Gastroesophageal sphincter (tissue), 3 donors: Measurements from ENCODE around the gene CIAO3.
A peak's percentile ranks its signal among the peaks of the same experiment; 100 is the strongest.

Experiments used
- POLR2A ChIP-seq, 2 donors: fragments of 450-650 bp; IDR thresholded peaks; one replicate each; pipeline ENCODE4 v1.6.1; 2017; ENCODE audit warnings: antibody characterized with exemption in 2 of 2, mild to moderate bottlenecking in 2 of 2, moderate library complexity in 1 of 2
- POLR2AphosphoS5 ChIP-seq: sonication (generic); formaldehyde crosslinking; IDR thresholded peaks from one replicate; pipeline ENCODE4 v1.6.1; 2017; ENCODE audit warnings: antibody characterized with exemption
- TF ChIP-seq, protein P1 (sequence below), 4 experiments: fragments of 200-600 bp in 2 of 4; fragments of 450-650 bp in 2 of 4; sonication (generic) in 1 of 4; IDR thresholded peaks; one replicate each; pipeline ENCODE4 v1.5.1; 2017 to 2019; ENCODE audit warnings: antibody characterized with exemption in 4 of 4, mild to moderate bottlenecking in 2 of 4, moderate library complexity in 2 of 4

- TF ChIP-seq POLR2AphosphoS5 (peak; percentile 53), POLR2A (IDR thresholded peaks at IDR 0.05) (peak; percentile 84 to 88)
- TF ChIP-seq, protein P1, sequence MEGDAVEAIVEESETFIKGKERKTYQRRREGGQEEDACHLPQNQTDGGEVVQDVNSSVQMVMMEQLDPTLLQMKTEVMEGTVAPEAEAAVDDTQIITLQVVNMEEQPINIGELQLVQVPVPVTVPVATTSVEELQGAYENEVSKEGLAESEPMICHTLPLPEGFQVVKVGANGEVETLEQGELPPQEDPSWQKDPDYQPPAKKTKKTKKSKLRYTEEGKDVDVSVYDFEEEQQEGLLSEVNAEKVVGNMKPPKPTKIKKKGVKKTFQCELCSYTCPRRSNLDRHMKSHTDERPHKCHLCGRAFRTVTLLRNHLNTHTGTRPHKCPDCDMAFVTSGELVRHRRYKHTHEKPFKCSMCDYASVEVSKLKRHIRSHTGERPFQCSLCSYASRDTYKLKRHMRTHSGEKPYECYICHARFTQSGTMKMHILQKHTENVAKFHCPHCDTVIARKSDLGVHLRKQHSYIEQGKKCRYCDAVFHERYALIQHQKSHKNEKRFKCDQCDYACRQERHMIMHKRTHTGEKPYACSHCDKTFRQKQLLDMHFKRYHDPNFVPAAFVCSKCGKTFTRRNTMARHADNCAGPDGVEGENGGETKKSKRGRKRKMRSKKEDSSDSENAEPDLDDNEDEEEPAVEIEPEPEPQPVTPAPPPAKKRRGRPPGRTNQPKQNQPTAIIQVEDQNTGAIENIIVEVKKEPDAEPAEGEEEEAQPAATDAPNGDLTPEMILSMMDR (IDR thresholded peaks at IDR 0.05) = peak in 3 of 4 experiments; percentile 40 to 48 (median 46)
These were observed 19.6 kb downstream of the CIAO3 start, which contains the start of gene ANTKMT for GRCh38 chr16:720990-721764.
